Liver (tissue), 9 donors: ENCODE data around the gene ODAD2. TPM values are rescaled to one million over a fixed set of nuclear protein-coding genes. Genes with fewer than 3 reads are reported as not detected.

Source experiments
- DNase-seq: peaks from one replicate; pipeline ENCODE4 v3.0.0-alpha.2; 2017; ENCODE audit warnings: low spot score
- H3K27ac ChIP-seq, 2 donors: one replicate each; pipeline ENCODE4 v1.7.0; 2013; ENCODE audit warnings: inconsistent platforms in 2 of 2, low read length in 2 of 2, control low read depth in 1 of 2, low read depth in 1 of 2, mild to moderate bottlenecking in 1 of 2
- H3K27me3 ChIP-seq, 4 donors: one replicate each; pipeline versions ENCODE4 v1.6.1 to v1.7.0; 2013; ENCODE audit warnings: low read length in 3 of 4, inconsistent platforms in 1 of 4, mild to moderate bottlenecking in 1 of 4, moderate library complexity in 1 of 4; ENCODE audit not compliant: control insufficient read depth in 4 of 4, insufficient read depth in 4 of 4
- H3K36me3 ChIP-seq, 4 donors: one replicate each; pipeline versions ENCODE4 v1.6.1 to v1.7.0; 2013; ENCODE audit warnings: low read length in 3 of 4, mild to moderate bottlenecking in 3 of 4, low read depth in 1 of 4, moderate library complexity in 1 of 4; ENCODE audit not compliant: control insufficient read depth in 4 of 4, insufficient read depth in 3 of 4
- H3K4me1 ChIP-seq, 4 donors: one replicate each; pipeline versions ENCODE4 v1.6.1 to v1.7.0; 2013; ENCODE audit warnings: low read length in 3 of 4, mild to moderate bottlenecking in 3 of 4, moderate library complexity in 1 of 4; ENCODE audit not compliant: control insufficient read depth in 4 of 4, insufficient read depth in 4 of 4
- H3K4me3 ChIP-seq, 3 donors: one replicate each; pipeline versions ENCODE4 v1.6.1 to v1.7.0; 2013; ENCODE audit warnings: low read length in 3 of 3, control low read depth in 1 of 3, low read depth in 1 of 3, mild to moderate bottlenecking in 1 of 3
- H3K9ac ChIP-seq, 2 donors: one replicate each; pipeline ENCODE4 v1.7.0; 2013; ENCODE audit warnings: low read length in 2 of 2, mild to moderate bottlenecking in 2 of 2, moderate library complexity in 2 of 2, control low read depth in 1 of 2, low read depth in 1 of 2
- H3K9me3 ChIP-seq, 4 donors: one replicate each; pipeline versions ENCODE4 v1.6.1 to v1.7.0; 2013; ENCODE audit warnings: low read length in 3 of 4; ENCODE audit not compliant: control insufficient read depth in 4 of 4
- EGR1 ChIP-seq, 2 donors: IDR thresholded peaks; 2 replicates each; pipeline ENCODE4 v1.6.1; 2016 to 2018; ENCODE audit warnings: antibody characterized with exemption in 2 of 2, low read depth in 2 of 2
- FOXA1 ChIP-seq: IDR thresholded peaks from 2 replicates; pipeline ENCODE4 v1.6.1; 2016; ENCODE audit warnings: antibody characterized with exemption
- FOXA2 ChIP-seq: IDR thresholded peaks from 2 replicates; pipeline ENCODE4 v1.6.1; 2016; ENCODE audit warnings: antibody characterized with exemption
- GABPA ChIP-seq, 2 donors: IDR thresholded peaks in 1 of 2; conservative IDR thresholded peaks in 1 of 2; 2 replicates each; pipeline ENCODE4 v1.6.1; 2016; ENCODE audit warnings: antibody characterized with exemption in 2 of 2, mild to moderate bottlenecking in 1 of 2, moderate library complexity in 1 of 2
- HNF4A ChIP-seq, 2 donors: conservative IDR thresholded peaks; 2 replicates each; pipeline ENCODE4 v1.6.1; 2016; ENCODE audit warnings: antibody characterized with exemption in 2 of 2, mild to moderate bottlenecking in 2 of 2
- HNF4G ChIP-seq: IDR thresholded peaks from 2 replicates; pipeline ENCODE4 v1.6.1; 2016; ENCODE audit warnings: antibody characterized with exemption
- JUND ChIP-seq, 2 donors: IDR thresholded peaks; 2 replicates each; pipeline ENCODE4 v1.6.1; 2016; ENCODE audit warnings: antibody characterized with exemption in 2 of 2
- NR2F2 ChIP-seq: IDR thresholded peaks from 2 replicates; pipeline ENCODE4 v1.6.1; 2016; ENCODE audit warnings: antibody characterized with exemption
- RAD21 ChIP-seq, 2 donors: IDR thresholded peaks; 2 replicates each; pipeline ENCODE4 v1.6.1; 2016; ENCODE audit warnings: antibody characterized with exemption in 2 of 2, mild to moderate bottlenecking in 2 of 2
- RXRA ChIP-seq, 2 donors: IDR thresholded peaks; 2 replicates each; pipeline ENCODE4 v1.6.1; 2017 to 2018; ENCODE audit warnings: antibody characterized with exemption in 2 of 2, mild to moderate bottlenecking in 1 of 2
- SP1 ChIP-seq: IDR thresholded peaks from 2 replicates; pipeline ENCODE4 v1.6.1; 2018; ENCODE audit warnings: antibody characterized with exemption, mild to moderate bottlenecking
- TAF1 ChIP-seq: conservative IDR thresholded peaks from 2 replicates; pipeline ENCODE4 v1.6.1; 2016; ENCODE audit warnings: antibody characterized with exemption, mild to moderate bottlenecking
- YY1 ChIP-seq: IDR thresholded peaks from 2 replicates; pipeline ENCODE4 v1.6.1; 2016; ENCODE audit warnings: antibody characterized with exemption, mild to moderate bottlenecking
- WGBS: extraction: QIAGEN DNeasy Blood & Tissue Kit; methylation state at CpG from one replicate; pipeline ENCODE4 v1.1.7; 2013; 5-methylcytosine and 5-hydroxymethylcytosine counted together
- polyA plus RNA-seq, 2 donors: library from polyadenylated mRNA; stranded (reverse) in 1 of 2; unstranded in 1 of 2; fragments of 200-250 nt in 1 of 2; fragments of >200 nt in 1 of 2; fragmentation: Nextera tagmentation in 1 of 2; extraction: Ambion mirVana in 1 of 2; gene quantifications; one replicate each; pipeline versions ENCODE4 v1.2.1 to v1.2.3, GENCODE V29; 2013 to 2015
- total RNA-seq, 2 donors: library from RNA; depleted of rRNA; stranded (reverse); fragments of >200 nt; gene quantifications; one replicate each; pipeline ENCODE4 v1.2.3, GENCODE V29; 2014
- TF ChIP-seq, protein P1 (sequence below): IDR thresholded peaks from 2 replicates; pipeline ENCODE4 v1.6.1; 2016; ENCODE audit warnings: antibody characterized with exemption, mild to moderate bottlenecking
- TF ChIP-seq, protein P2 (sequence below): IDR thresholded peaks from 2 replicates; pipeline ENCODE4 v1.6.1; 2016; ENCODE audit warnings: antibody characterized with exemption
- TF ChIP-seq, protein P3 (sequence below): IDR thresholded peaks from 2 replicates; pipeline ENCODE4 v1.6.1; 2016; ENCODE audit warnings: antibody characterized with exemption
- TF ChIP-seq, protein P4 (sequence below): fragments of 150-350 bp; IDR thresholded peaks from 2 replicates; pipeline ENCODE4 v1.5.1; 2017; ENCODE audit warnings: improper control_type of control experiment, low read depth, low read length; ENCODE audit not compliant: missing input control
- TF ChIP-seq, protein P5 (sequence below): IDR thresholded peaks from 2 replicates; pipeline ENCODE4 v1.6.1; 2016; ENCODE audit warnings: antibody characterized with exemption
- donor health status: healthy.
- donor health status: healthy.
- donor health status: healthy.
- donor health status: healthy.
- donor health status: healthy.

Gene ODAD2
- total and polyA plus RNA-seq, 4 donors = 0.14 to 0.84 (median 0.38) TPM

DNA sequence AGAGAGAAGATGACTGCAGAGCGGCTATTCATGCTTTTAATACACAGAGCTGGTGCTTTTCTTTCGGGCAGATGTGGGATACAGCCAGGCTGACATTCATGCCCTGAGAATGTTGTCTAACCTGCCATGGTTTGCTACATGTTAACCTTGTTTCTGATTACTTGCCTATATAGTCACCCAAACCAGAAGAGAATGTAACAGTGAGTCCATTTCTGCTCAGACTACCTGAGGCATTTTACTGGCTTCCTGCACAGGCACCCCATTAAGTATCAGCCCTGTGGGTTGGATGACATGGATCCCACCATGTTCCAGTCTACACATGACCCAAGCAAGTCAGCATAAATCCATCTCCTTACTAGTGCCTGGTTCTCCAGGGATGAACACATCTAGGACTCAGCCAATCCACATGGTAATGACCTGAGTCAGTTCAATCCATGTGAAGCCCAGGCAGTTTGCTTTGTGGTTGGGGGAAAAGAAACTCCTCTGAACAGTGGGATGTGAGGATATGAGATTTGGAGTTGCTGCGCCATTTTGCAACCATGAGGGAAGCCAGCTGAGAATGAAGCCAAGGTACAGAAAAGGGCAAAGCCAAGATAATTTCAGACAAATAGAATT is 197.6 kb downstream of the ODAD2 start:
- H3K9me3 ChIP-seq = no peaks in the 10 kb centered on the region
- DNase-seq = no peak
- no peaks in the 10 kb centered on the region for H3K36me3 ChIP-seq
- 95% methylated on average over 3 of the region's 3 CpGs for WGBS
- H3K27me3 ChIP-seq = peaks cover 0 to 10% (median 2%) of the 10 kb centered on the region in 4 donors
- H3K4me3 ChIP-seq = no peak overlapping the region
- TF ChIP-seq HNF4A (conservative IDR thresholded peaks at IDR 0.05) = no peak
- TF ChIP-seq, protein P1, sequence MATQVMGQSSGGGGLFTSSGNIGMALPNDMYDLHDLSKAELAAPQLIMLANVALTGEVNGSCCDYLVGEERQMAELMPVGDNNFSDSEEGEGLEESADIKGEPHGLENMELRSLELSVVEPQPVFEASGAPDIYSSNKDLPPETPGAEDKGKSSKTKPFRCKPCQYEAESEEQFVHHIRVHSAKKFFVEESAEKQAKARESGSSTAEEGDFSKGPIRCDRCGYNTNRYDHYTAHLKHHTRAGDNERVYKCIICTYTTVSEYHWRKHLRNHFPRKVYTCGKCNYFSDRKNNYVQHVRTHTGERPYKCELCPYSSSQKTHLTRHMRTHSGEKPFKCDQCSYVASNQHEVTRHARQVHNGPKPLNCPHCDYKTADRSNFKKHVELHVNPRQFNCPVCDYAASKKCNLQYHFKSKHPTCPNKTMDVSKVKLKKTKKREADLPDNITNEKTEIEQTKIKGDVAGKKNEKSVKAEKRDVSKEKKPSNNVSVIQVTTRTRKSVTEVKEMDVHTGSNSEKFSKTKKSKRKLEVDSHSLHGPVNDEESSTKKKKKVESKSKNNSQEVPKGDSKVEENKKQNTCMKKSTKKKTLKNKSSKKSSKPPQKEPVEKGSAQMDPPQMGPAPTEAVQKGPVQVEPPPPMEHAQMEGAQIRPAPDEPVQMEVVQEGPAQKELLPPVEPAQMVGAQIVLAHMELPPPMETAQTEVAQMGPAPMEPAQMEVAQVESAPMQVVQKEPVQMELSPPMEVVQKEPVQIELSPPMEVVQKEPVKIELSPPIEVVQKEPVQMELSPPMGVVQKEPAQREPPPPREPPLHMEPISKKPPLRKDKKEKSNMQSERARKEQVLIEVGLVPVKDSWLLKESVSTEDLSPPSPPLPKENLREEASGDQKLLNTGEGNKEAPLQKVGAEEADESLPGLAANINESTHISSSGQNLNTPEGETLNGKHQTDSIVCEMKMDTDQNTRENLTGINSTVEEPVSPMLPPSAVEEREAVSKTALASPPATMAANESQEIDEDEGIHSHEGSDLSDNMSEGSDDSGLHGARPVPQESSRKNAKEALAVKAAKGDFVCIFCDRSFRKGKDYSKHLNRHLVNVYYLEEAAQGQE = no peak
- no peak for TF ChIP-seq NR2F2
- TF ChIP-seq, protein P2, sequence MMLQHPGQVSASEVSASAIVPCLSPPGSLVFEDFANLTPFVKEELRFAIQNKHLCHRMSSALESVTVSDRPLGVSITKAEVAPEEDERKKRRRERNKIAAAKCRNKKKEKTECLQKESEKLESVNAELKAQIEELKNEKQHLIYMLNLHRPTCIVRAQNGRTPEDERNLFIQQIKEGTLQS = no peak
- H3K27ac ChIP-seq = no peak overlapping the region
- no peak overlapping the region for H3K9ac ChIP-seq
- H3K4me1 ChIP-seq = no peaks in the 10 kb centered on the region

DNA sequence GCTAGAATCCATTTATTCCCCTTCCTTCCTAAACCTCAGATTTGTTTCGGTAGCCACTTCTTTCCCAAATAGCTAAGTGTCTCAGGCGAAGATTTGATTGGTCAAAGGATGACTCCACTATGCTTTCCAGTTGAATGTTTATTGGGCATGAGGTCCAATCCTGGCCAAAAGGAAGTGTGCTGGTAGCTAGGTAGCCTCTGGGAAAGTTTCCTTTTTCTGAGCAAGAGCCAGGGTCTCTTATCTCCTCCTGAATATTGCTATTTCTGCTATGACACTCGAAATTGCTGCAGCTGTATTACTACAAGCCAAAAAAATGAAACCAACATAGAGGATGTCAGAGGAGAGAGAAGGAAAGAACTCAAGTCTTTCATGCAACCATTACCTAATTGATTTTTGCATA is 199.8 kb downstream of the ODAD2 start:
- no peak overlapping the region for H3K4me3 ChIP-seq
- no peak for DNase-seq
- no peaks in the 10 kb centered on the region for H3K36me3 ChIP-seq
- no peaks in the 10 kb centered on the region for H3K9me3 ChIP-seq
- H3K9ac ChIP-seq = no peak overlapping the region
- H3K27ac ChIP-seq = no peak overlapping the region
- no peak for TF ChIP-seq RXRA (IDR thresholded peaks at IDR 0.05)
- no peak for TF ChIP-seq RAD21 (IDR thresholded peaks at IDR 0.05)
- TF ChIP-seq GABPA (IDR thresholded peaks at IDR 0.05 in 1 of 2, conservative IDR thresholded peaks at IDR 0.05 in 1 of 2) = no peak
- TF ChIP-seq EGR1 (IDR thresholded peaks at IDR 0.05; ENCODE audit: low read depth in 2 of 2) = no peak
- TF ChIP-seq SP1 = no peak
- TF ChIP-seq HNF4G = no peak
- TF ChIP-seq FOXA2 = no peak
- no peak for TF ChIP-seq NR2F2
- no peak for TF ChIP-seq HNF4A (conservative IDR thresholded peaks at IDR 0.05)
- no peak for TF ChIP-seq FOXA1
- TF ChIP-seq, protein P3, sequence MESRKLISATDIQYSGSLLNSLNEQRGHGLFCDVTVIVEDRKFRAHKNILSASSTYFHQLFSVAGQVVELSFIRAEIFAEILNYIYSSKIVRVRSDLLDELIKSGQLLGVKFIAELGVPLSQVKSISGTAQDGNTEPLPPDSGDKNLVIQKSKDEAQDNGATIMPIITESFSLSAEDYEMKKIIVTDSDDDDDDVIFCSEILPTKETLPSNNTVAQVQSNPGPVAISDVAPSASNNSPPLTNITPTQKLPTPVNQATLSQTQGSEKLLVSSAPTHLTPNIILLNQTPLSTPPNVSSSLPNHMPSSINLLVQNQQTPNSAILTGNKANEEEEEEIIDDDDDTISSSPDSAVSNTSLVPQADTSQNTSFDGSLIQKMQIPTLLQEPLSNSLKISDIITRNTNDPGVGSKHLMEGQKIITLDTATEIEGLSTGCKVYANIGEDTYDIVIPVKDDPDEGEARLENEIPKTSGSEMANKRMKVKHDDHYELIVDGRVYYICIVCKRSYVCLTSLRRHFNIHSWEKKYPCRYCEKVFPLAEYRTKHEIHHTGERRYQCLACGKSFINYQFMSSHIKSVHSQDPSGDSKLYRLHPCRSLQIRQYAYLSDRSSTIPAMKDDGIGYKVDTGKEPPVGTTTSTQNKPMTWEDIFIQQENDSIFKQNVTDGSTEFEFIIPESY = no peak
- no peak for TF ChIP-seq JUND (IDR thresholded peaks at IDR 0.05)
- TF ChIP-seq, protein P4, sequence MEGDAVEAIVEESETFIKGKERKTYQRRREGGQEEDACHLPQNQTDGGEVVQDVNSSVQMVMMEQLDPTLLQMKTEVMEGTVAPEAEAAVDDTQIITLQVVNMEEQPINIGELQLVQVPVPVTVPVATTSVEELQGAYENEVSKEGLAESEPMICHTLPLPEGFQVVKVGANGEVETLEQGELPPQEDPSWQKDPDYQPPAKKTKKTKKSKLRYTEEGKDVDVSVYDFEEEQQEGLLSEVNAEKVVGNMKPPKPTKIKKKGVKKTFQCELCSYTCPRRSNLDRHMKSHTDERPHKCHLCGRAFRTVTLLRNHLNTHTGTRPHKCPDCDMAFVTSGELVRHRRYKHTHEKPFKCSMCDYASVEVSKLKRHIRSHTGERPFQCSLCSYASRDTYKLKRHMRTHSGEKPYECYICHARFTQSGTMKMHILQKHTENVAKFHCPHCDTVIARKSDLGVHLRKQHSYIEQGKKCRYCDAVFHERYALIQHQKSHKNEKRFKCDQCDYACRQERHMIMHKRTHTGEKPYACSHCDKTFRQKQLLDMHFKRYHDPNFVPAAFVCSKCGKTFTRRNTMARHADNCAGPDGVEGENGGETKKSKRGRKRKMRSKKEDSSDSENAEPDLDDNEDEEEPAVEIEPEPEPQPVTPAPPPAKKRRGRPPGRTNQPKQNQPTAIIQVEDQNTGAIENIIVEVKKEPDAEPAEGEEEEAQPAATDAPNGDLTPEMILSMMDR = no peak
- TF ChIP-seq TAF1 = no peak
- TF ChIP-seq, protein P2 = no peak
- TF ChIP-seq YY1 = no peak
- TF ChIP-seq, protein P5, sequence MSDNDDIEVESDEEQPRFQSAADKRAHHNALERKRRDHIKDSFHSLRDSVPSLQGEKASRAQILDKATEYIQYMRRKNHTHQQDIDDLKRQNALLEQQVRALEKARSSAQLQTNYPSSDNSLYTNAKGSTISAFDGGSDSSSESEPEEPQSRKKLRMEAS = no peak
- TF ChIP-seq, protein P1 = no peak
- peaks cover 0 to 8% (median 2%) of the 10 kb centered on the region in 4 donors for H3K27me3 ChIP-seq
- H3K4me1 ChIP-seq = no peaks in the 10 kb centered on the region
- WGBS = 70% methylated on average over 3 of the region's 3 CpGs
